Measurements from ENCODE around the gene SORD. TPM values are rescaled to one million over a fixed set of nuclear protein-coding genes. Genes with fewer than 3 reads are reported as not detected.

SORD gene
- polyA plus RNA-seq, 1 experiment = 32.0 TPM

- Histone ChIP-seq H3K27ac (ENCODE audit: low read depth, low read length) (no peak within 1 kb of the TSS), H3K27me3 (ENCODE audit: control insufficient read depth, insufficient read depth, low read length) (peaks cover 80% of the 10 kb centered on the region)
- CTCF ChIA-PET = interaction anchor here (1.0 to 1.3 kb wide), 2 partner anchors 13 to 84 kb away, joined by 3 read pairs; no protein-coding TSS in a partner anchor
Observed at GRCh38 chr15:45114076-45114750, 91.2 kb downstream of the SORD start, which contains the start of the genes DUOX2 and DUOXA2. DUOX2 (minus strand) TSS chr15:45114172; CDS start chr15:45113411, 761 bp downstream. DUOXA2 (plus strand) TSS chr15:45114326; CDS start chr15:45114606, 280 bp downstream.

GRCh38 chr15:45114751-45115085, 91.7 kb downstream of the SORD start:
- peaks cover 75% of the 10 kb centered on the region for H3K27me3 ChIP-seq (ENCODE audit: control insufficient read depth, insufficient read depth, low read length)
- no peak overlapping the region for H3K27ac ChIP-seq (ENCODE audit: low read depth, low read length)
- no peak for DNase-seq (ENCODE audit: low read depth, low spot score)
- ChIA-PET POLR2A (no interaction called here), CTCF (interaction anchor here (1.0 to 1.3 kb wide), 2 partner anchors 12 to 83 kb away, joined by 3 read pairs; no protein-coding TSS in a partner anchor)
- H3K9me3 ChIP-seq (ENCODE audit: control insufficient read depth, insufficient read depth, low read length) = no peaks in the 10 kb centered on the region; the same call in 1 of the 2 replicates
- TF ChIP-seq CTCF (IDR thresholded peaks at IDR 0.05; ENCODE audit: low read depth, low read length) = no peak
- no peak overlapping the region for H3K4me3 ChIP-seq (ENCODE audit: low read depth, low read length)

More at GRCh38 chr15:45114076-45114750, 91.2 kb downstream of the SORD start, which contains the start of the genes DUOX2 and DUOXA2:
- Histone ChIP-seq H3K4me3 (ENCODE audit: low read depth, low read length) (no peak within 1 kb of the TSS), H3K9me3 (ENCODE audit: control insufficient read depth, insufficient read depth, low read length) (no peaks in the 10 kb centered on the region; the same call in 1 of the 2 replicates)
- DNase-seq (ENCODE audit: low read depth, low spot score) = no peak
- no peak for TF ChIP-seq CTCF (IDR thresholded peaks at IDR 0.05; ENCODE audit: low read depth, low read length)
- POLR2A ChIA-PET = no interaction called here

GRCh38 chr15:45115312-45115820, 92.4 kb downstream of the SORD start:
- H3K27me3 ChIP-seq (ENCODE audit: control insufficient read depth, insufficient read depth, low read length) = peaks cover 68% of the 10 kb centered on the region
- H3K9me3 ChIP-seq (ENCODE audit: control insufficient read depth, insufficient read depth, low read length) = no peaks in the 10 kb centered on the region; the same call in 1 of the 2 replicates
- no peak for TF ChIP-seq CTCF (IDR thresholded peaks at IDR 0.05; ENCODE audit: low read depth, low read length)
- DNase-seq (ENCODE audit: low read depth, low spot score) = no peak
- CTCF ChIA-PET = interaction anchor here (1.3 kb wide), 1 partner anchor 12 kb away, joined by 3 read pairs; no protein-coding TSS in a partner anchor
- H3K27ac ChIP-seq (ENCODE audit: low read depth, low read length) = no peak overlapping the region
- POLR2A ChIA-PET = no interaction called here
- H3K4me3 ChIP-seq (ENCODE audit: low read depth, low read length) = no peak overlapping the region

- H3K9me3 ChIP-seq (ENCODE audit: control insufficient read depth, insufficient read depth, low read length) = no peaks in the 10 kb centered on the region; the same call in 1 of the 2 replicates
- peaks cover 63% of the 10 kb centered on the region for H3K27me3 ChIP-seq (ENCODE audit: control insufficient read depth, insufficient read depth, low read length)
- DNase-seq (ENCODE audit: low read depth, low spot score) = no peak
- no peak overlapping the region for H3K27ac ChIP-seq (ENCODE audit: low read depth, low read length)
- ChIA-PET POLR2A (no interaction called here), CTCF (interaction anchor here (0.5 to 1.4 kb wide), 2 partner anchors 9 to 304 kb away, joined by 3 to 4 read pairs; no protein-coding TSS in a partner anchor)
- no peak for TF ChIP-seq CTCF (IDR thresholded peaks at IDR 0.05; ENCODE audit: low read depth, low read length)
- no peak overlapping the region for H3K4me3 ChIP-seq (ENCODE audit: low read depth, low read length)
Observed at GRCh38 chr15:45116006-45116481, 93.0 kb downstream of the SORD start.

All from AG04450 (cell line).